Hepatocyte (in vitro differentiated cells): ENCODE data around the gene ATP5F1E. TPM values are rescaled to one million over a fixed set of nuclear protein-coding genes. Genes with fewer than 3 reads are reported as not detected.

ENCODE experiments used
- DNase-seq: peaks from one replicate; pipeline ENCODE4 v3.0.0-alpha.2; 2016; ENCODE audit warnings: low spot score
- H2AFZ ChIP-seq: fragments of 200-600 bp; sonication (generic); 2 replicates; pipeline ENCODE4 v1.6.0; 2016; ENCODE audit warnings: antibody characterized with exemption, mild to moderate bottlenecking
- H3K27ac ChIP-seq: fragments of 200-600 bp; sonication (generic); 2 replicates; pipeline ENCODE4 v1.5.1; 2016; ENCODE audit warnings: mild to moderate bottlenecking
- H3K27me3 ChIP-seq: fragments of 200-600 bp; sonication (generic); 2 replicates; pipeline ENCODE4 v1.6.1; 2016
- H3K36me3 ChIP-seq: fragments of 200-600 bp; sonication (generic); replicated peaks from 2 replicates; pipeline ENCODE4 v1.5.1; 2016; ENCODE audit warnings: low read depth; ENCODE audit not compliant: insufficient read depth
- H3K4me1 ChIP-seq: fragments of 200-600 bp; sonication (generic); 2 replicates; pipeline ENCODE4 v1.5.1; 2016; ENCODE audit warnings: mild to moderate bottlenecking, moderate library complexity; ENCODE audit not compliant: insufficient read depth
- H3K4me2 ChIP-seq: fragments of 200-600 bp; sonication (generic); 2 replicates; pipeline ENCODE4 v1.6.0; 2016
- H3K4me3 ChIP-seq: fragments of 200-600 bp; sonication (generic); 2 replicates; pipeline ENCODE4 v1.5.1; 2016; ENCODE audit warnings: mild to moderate bottlenecking
- H3K79me2 ChIP-seq: fragments of 200-600 bp; sonication (generic); 2 replicates; pipeline ENCODE4 v1.6.0; 2017; ENCODE audit warnings: mild to moderate bottlenecking
- H3K9me2 ChIP-seq: fragments of 200-600 bp; sonication (generic); replicated peaks from 2 replicates; pipeline ENCODE4 v1.6.0; 2017; ENCODE audit warnings: mild to moderate bottlenecking; ENCODE audit not compliant: insufficient read depth
- H3K9me3 ChIP-seq: fragments of 200-600 bp; sonication (generic); 2 replicates; pipeline ENCODE4 v1.5.1; 2016; ENCODE audit warnings: low read depth, mild to moderate bottlenecking
- H4K20me1 ChIP-seq: fragments of 200-600 bp; sonication (generic); 2 replicates; pipeline ENCODE4 v1.6.0; 2016; ENCODE audit warnings: mild to moderate bottlenecking; ENCODE audit not compliant: insufficient read depth, poor library complexity, severe bottlenecking
- EZH2 ChIP-seq: fragments of 200-600 bp; sonication (generic); IDR thresholded peaks from 2 replicates; pipeline ENCODE4 v1.6.1; 2016; ENCODE audit warnings: antibody characterized with exemption, mild to moderate bottlenecking, borderline replicate concordance
- EZH2phosphoT487 ChIP-seq: fragments of 200-600 bp; sonication (generic); IDR thresholded peaks from one replicate; pipeline ENCODE4 v1.6.1; 2018; ENCODE audit warnings: antibody characterized with exemption, mild to moderate bottlenecking, low read depth, moderate library complexity; ENCODE audit not compliant: unreplicated experiment, severe bottlenecking
- WGBS: methylation state at CpG from one replicate; pipeline ENCODE4 v1.1.6; 2016; ENCODE audit warnings: low lambda C conversion rate; ENCODE audit errors: missing lambda C conversion rate; 5-methylcytosine and 5-hydroxymethylcytosine counted together
- polyA plus RNA-seq: library from polyadenylated mRNA; unstranded; fragments of >200 nt; fragmentation: Nextera tagmentation; extraction: Ambion mirVana; gene quantifications from 2 replicates; pipeline ENCODE4 v1.2.1, GENCODE V29; 2016
- total RNA-seq: library from RNA; depleted of rRNA; stranded (reverse); fragments of >200 nt; gene quantifications from 2 replicates; pipeline ENCODE4 v1.2.3, GENCODE V29; 2014
- TF ChIP-seq, protein P1 (sequence below): fragments of 200-600 bp; sonication (generic); IDR thresholded peaks from 2 replicates; pipeline ENCODE4 v1.5.1; 2016; ENCODE audit warnings: antibody characterized with exemption, mild to moderate bottlenecking; ENCODE audit not compliant: poor library complexity

The ATP5F1E gene
- total and polyA plus RNA-seq, 2 experiments from 2014 or later: 32.9 to 227 TPM

DNA sequence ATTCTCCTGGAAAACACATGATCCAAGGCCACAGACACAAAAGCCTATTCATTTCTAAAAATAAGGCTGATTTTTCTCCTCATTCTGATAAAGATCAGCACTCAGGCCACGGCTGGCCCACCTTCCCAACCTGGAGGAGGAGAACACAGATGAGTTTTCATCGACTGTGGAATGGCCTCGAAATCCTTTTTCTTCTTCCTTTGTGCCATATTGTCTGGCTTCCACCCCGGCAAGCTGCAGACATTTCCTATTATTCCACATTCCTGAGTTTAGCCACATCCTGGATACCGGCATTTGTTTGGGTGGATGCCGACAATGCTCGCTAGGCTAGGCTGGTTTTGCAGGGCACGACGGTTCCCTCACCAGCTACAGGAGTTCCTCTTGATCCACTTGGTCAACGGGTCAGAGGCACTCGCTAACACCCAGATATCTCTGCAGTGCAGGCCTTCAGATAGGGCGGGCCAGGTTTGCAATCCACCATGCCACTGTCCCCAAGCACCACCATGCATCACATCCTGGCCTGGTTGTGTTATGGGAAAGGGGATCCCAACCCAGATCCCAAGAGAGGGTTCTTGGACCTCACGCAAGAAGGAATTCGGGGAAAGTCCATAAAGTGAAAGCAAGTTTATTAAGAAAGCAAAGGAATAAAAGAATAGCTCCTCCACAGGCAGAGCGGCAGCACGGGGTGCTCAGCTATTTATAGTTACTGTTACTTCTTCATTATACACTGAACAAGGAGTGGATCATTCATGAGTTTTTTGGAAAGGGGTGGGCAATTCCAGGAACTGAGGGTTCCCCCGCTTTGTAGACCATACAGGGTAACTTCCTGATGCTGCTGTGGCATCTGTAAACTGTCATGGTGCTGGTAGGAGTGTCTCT is 20.9 kb downstream of the ATP5F1E start:
- H2AFZ ChIP-seq: no peak overlapping the region
- no peak for DNase-seq
- peaks cover 10% of the 10 kb centered on the region for H3K4me1 ChIP-seq
- H4K20me1 ChIP-seq: no peaks in the 10 kb centered on the region
- no peak overlapping the region for H3K27ac ChIP-seq
- H3K79me2 ChIP-seq: peaks cover 6% of the 10 kb centered on the region
- H3K9me2 ChIP-seq: no peaks in the 10 kb centered on the region
- no peaks in the 10 kb centered on the region for H3K27me3 ChIP-seq
- 72% methylated on average over 17 of the region's 17 CpGs for WGBS
- no peaks in the 10 kb centered on the region for H3K9me3 ChIP-seq
- H3K36me3 ChIP-seq: no peaks in the 10 kb centered on the region
- no peak for TF ChIP-seq EZH2phosphoT487
- TF ChIP-seq, protein P1, sequence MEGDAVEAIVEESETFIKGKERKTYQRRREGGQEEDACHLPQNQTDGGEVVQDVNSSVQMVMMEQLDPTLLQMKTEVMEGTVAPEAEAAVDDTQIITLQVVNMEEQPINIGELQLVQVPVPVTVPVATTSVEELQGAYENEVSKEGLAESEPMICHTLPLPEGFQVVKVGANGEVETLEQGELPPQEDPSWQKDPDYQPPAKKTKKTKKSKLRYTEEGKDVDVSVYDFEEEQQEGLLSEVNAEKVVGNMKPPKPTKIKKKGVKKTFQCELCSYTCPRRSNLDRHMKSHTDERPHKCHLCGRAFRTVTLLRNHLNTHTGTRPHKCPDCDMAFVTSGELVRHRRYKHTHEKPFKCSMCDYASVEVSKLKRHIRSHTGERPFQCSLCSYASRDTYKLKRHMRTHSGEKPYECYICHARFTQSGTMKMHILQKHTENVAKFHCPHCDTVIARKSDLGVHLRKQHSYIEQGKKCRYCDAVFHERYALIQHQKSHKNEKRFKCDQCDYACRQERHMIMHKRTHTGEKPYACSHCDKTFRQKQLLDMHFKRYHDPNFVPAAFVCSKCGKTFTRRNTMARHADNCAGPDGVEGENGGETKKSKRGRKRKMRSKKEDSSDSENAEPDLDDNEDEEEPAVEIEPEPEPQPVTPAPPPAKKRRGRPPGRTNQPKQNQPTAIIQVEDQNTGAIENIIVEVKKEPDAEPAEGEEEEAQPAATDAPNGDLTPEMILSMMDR: no peak
- TF ChIP-seq EZH2: no peak
- no peak overlapping the region for H3K4me3 ChIP-seq
- no peak overlapping the region for H3K4me2 ChIP-seq

DNA sequence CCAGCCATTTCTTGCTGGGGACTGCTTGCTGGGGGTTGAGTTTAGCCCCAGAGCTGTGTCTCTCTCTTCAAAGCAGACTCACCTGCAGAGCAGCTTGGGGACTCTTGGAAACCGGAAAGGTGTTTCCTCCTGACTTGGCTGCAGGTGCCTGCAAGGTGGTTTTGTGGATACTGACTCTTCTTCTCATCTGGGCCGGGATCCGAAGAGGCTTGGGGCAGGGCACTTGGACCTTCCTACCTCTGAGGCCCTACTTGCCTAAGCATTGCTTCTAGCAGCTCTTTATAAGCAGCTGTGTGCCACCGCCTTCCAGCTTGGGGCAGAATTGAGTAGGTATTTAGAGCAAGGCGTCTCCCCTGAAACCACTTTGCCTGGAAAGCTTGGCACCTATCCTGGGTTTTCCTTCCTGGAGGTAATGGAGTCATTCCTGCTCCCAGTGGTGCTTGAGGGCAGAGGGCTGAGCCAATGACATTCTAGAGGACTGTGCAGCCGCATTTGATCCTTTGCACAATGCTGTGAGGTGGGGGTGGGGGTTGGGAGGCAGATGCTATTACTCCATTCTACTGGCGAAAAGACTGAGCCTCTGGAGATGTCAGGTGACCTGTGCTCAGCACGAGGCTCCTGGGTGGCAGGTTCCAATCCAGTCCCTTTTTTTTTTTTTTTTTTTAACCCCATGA is 21.7 kb downstream of the ATP5F1E start:
- Histone ChIP-seq H3K27me3 (no peaks in the 10 kb centered on the region), H3K27ac (no peak overlapping the region), H3K36me3 (no peaks in the 10 kb centered on the region), H3K79me2 (peaks cover 12% of the 10 kb centered on the region), H3K4me1 (peaks cover 15% of the 10 kb centered on the region), H3K4me3 (no peak overlapping the region), H3K4me2 (no peak overlapping the region), H2AFZ (no peak overlapping the region), H3K9me3 (no peaks in the 10 kb centered on the region), H3K9me2 (no peaks in the 10 kb centered on the region), H4K20me1 (no peaks in the 10 kb centered on the region)
- TF ChIP-seq, protein P1: no peak
- TF ChIP-seq EZH2phosphoT487 (no peak), EZH2 (no peak)
- 96% methylated on average over 8 of the region's 8 CpGs for WGBS
- no peak for DNase-seq

DNA sequence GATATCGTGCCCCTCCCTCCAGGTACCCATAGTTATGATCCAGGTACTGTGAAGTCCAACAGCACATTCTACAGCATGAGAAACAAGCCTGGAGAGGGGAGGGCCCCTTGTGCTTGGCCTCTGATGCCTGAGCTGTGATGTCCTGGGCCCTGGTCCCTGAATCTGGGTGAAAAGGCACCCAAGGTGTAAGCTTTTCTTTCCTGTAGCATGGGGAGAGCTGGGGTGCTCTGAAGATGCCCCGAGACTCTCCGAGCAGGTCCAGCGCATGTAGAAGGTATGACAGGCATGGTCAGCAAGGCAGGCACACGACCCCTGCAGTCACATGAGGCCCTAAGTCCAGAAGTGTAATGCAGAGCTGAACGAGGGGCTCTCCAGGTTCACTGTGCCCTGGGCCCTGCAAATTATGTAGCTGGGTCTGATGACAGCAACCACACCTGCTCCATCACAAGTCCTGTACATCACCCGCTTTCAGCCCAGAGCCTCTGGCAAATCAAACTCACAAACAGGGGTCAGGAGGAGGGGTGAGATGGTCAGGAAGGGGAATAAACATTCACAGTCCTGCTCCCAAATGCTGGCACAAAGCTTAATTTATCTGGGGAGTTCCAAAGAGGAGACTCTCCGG is 23.3 kb downstream of the ATP5F1E start:
- no peak for DNase-seq
- Histone ChIP-seq H3K4me2 (no peak overlapping the region), H4K20me1 (no peaks in the 10 kb centered on the region), H3K27ac (no peak overlapping the region), H3K4me3 (no peak overlapping the region), H3K9me3 (no peaks in the 10 kb centered on the region), H2AFZ (no peak overlapping the region), H3K36me3 (no peaks in the 10 kb centered on the region), H3K27me3 (no peaks in the 10 kb centered on the region), H3K9me2 (no peaks in the 10 kb centered on the region), H3K79me2 (peaks cover 12% of the 10 kb centered on the region), H3K4me1 (peaks cover 15% of the 10 kb centered on the region)
- TF ChIP-seq EZH2 (no peak), EZH2phosphoT487 (no peak)
- TF ChIP-seq, protein P1: no peak
- 87% methylated on average over 8 of the region's 8 CpGs for WGBS
